ENCODE data around the gene COL24A1.

The COL24A1 gene

GRCh38 chr1:86068841-86069756, 87.5 kb downstream of the COL24A1 start:
- Histone ChIP-seq H3K4me1 (ENCODE audit: insufficient read depth, low read length) (peaks cover 10% of the 10 kb centered on the region; the same call in 1 of the 2 replicates), H3K9ac (ENCODE audit: low read depth, low read length) (no peak overlapping the region), H3K36me3 (ENCODE audit: insufficient read depth, low read depth, low read length) (no peaks in the 10 kb centered on the region), H3K9me3 (ENCODE audit: insufficient read depth, low read depth, low read length) (no peaks in the 10 kb centered on the region), H3K4me3 (ENCODE audit: low read length) (no peak overlapping the region), H3K27ac (ENCODE audit: low read length) (no peak overlapping the region), H3K27me3 (ENCODE audit: insufficient read depth, low read length) (no peaks in the 10 kb centered on the region)

DNA sequence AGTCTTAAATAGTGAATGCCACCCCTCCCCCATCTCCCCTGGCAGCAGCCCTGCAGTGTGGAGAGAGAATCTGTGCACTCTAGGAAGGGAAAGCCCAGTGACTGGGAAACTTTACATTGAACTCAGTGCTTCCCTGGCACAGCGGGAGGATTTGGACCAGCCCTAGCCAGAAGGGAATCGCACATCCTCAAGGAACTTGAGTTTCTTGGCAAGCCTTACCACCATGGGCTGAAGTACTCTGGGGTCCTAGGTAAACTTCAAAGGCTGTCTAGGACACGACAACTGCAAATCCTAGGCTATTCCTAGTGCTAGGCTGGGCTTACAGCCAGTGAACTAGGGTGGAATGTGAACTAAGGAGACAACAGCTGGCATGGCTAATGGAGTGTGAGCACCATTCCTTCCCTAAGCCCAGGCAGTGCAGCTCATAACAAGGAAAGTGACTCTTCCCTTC, 88.3 kb downstream of the COL24A1 start:
- peaks cover 10% of the 10 kb centered on the region; the same call in 1 of the 2 replicates for H3K4me1 ChIP-seq (ENCODE audit: insufficient read depth, low read length)
- H3K36me3 ChIP-seq (ENCODE audit: insufficient read depth, low read depth, low read length), result no peaks in the 10 kb centered on the region
- no peaks in the 10 kb centered on the region for H3K9me3 ChIP-seq (ENCODE audit: insufficient read depth, low read depth, low read length)
- H3K27me3 ChIP-seq (ENCODE audit: insufficient read depth, low read length), result no peaks in the 10 kb centered on the region
- H3K27ac ChIP-seq (ENCODE audit: low read length), result no peak overlapping the region
- H3K9ac ChIP-seq (ENCODE audit: low read depth, low read length), result no peak overlapping the region
- H3K4me3 ChIP-seq (ENCODE audit: low read length), result no peak overlapping the region

DNA sequence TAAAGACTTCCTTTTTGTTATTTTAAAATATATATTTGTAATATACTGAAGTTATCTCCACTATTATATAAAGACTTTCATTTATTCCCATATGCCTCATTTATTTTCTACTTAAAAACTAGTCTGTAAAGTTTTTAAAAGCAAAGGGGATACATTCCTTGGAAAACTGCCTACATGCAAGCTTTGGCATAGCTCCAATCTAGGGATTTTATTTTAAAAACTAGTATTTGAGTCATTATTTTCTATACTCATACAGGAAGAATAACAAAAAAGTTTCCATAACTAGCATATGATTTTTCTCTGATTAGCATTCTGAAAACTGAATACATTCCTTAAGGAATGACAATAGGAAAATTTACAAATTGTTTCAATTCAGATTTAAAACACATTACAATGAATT, 88.9 kb downstream of the COL24A1 start:
- Histone ChIP-seq H3K9me3 (ENCODE audit: insufficient read depth, low read depth, low read length) (no peaks in the 10 kb centered on the region), H3K27ac (ENCODE audit: low read length) (no peak overlapping the region), H3K4me1 (ENCODE audit: insufficient read depth, low read length) (peaks cover 10% of the 10 kb centered on the region; the same call in 1 of the 2 replicates), H3K27me3 (ENCODE audit: insufficient read depth, low read length) (no peaks in the 10 kb centered on the region), H3K36me3 (ENCODE audit: insufficient read depth, low read depth, low read length) (no peaks in the 10 kb centered on the region), H3K4me3 (ENCODE audit: low read length) (no peak overlapping the region), H3K9ac (ENCODE audit: low read depth, low read length) (no peak overlapping the region)

DNA sequence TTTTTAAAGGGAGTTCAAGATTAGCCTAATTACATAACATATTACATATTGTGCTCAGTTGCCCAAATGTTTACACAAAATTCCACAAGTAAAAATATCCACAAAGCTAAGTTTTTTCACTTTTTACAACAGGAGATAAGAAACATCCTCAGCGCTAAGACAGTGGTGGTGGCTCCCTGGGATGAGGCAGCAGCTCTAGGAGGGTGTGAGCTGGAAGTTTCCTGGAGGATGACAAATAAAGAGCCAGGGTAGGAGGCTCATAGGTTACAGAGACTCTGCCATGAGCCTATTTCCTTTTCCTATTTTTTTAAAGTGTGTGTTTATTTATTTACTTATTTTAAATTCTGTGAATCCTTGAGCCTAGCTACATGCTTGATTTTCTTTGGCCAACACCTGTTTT, 91.7 kb downstream of the COL24A1 start:
- H3K36me3 ChIP-seq (ENCODE audit: insufficient read depth, low read depth, low read length), result no peaks in the 10 kb centered on the region
- no peaks in the 10 kb centered on the region for H3K27me3 ChIP-seq (ENCODE audit: insufficient read depth, low read length)
- no peak overlapping the region for H3K27ac ChIP-seq (ENCODE audit: low read length)
- H3K4me1 ChIP-seq (ENCODE audit: insufficient read depth, low read length), result peaks cover 10% of the 10 kb centered on the region; the same call in 1 of the 2 replicates
- no peaks in the 10 kb centered on the region for H3K9me3 ChIP-seq (ENCODE audit: insufficient read depth, low read depth, low read length)
- H3K9ac ChIP-seq (ENCODE audit: low read depth, low read length), result no peak overlapping the region
- H3K4me3 ChIP-seq (ENCODE audit: low read length), result no peak overlapping the region

DNA sequence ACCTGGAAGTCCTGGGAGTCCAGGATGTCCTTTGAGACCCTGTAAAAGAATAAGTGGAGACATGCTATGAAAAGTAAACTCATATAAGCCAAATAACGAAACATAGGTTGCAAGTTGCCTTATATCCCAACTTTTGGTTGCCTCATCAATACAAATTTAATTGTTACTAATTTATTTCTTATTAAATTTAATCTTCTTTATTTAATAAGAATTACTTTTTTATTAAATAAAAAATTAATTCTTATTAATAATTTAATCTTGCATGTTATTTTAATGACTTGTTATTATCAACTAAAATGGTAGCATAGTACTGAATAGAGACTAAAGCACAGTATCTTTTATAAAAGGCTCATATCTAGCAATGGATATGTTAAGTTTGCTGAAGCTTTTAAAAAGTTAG, 92.9 kb downstream of the COL24A1 start:
- Histone ChIP-seq H3K27ac (ENCODE audit: low read length) (no peak overlapping the region), H3K9me3 (ENCODE audit: insufficient read depth, low read depth, low read length) (no peaks in the 10 kb centered on the region), H3K4me3 (ENCODE audit: low read length) (no peak overlapping the region), H3K4me1 (ENCODE audit: insufficient read depth, low read length) (peaks cover 10% of the 10 kb centered on the region; the same call in 1 of the 2 replicates), H3K9ac (ENCODE audit: low read depth, low read length) (no peak overlapping the region), H3K27me3 (ENCODE audit: insufficient read depth, low read length) (no peaks in the 10 kb centered on the region), H3K36me3 (ENCODE audit: insufficient read depth, low read depth, low read length) (no peaks in the 10 kb centered on the region)

DNA sequence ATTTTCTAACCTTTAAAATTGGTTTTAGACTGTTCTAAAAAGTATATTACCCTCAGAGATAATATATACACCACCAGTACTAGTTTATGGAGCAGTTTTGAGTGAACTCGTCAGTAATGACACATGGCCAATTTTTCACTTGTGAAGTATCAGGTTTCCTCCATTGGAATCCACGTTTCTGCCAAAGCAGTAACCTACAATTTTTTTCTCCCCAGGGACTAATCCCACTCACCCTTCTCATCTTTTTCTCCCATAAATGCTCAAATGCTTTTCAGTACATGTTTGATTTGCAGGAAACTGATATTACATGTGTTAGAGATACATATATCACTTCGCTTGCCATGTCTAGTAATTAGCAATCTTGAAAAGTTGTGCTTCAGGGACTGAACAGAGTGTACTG, 94.1 kb downstream of the COL24A1 start:
- peaks cover 2% of the 10 kb centered on the region; the same call in 1 of the 2 replicates for H3K4me1 ChIP-seq (ENCODE audit: insufficient read depth, low read length)
- H3K9me3 ChIP-seq (ENCODE audit: insufficient read depth, low read depth, low read length), result no peaks in the 10 kb centered on the region
- no peaks in the 10 kb centered on the region for H3K27me3 ChIP-seq (ENCODE audit: insufficient read depth, low read length)
- no peak overlapping the region for H3K9ac ChIP-seq (ENCODE audit: low read depth, low read length)
- H3K36me3 ChIP-seq (ENCODE audit: insufficient read depth, low read depth, low read length), result no peaks in the 10 kb centered on the region
- no peak overlapping the region for H3K27ac ChIP-seq (ENCODE audit: low read length)
- no peak overlapping the region for H3K4me3 ChIP-seq (ENCODE audit: low read length)

DNA sequence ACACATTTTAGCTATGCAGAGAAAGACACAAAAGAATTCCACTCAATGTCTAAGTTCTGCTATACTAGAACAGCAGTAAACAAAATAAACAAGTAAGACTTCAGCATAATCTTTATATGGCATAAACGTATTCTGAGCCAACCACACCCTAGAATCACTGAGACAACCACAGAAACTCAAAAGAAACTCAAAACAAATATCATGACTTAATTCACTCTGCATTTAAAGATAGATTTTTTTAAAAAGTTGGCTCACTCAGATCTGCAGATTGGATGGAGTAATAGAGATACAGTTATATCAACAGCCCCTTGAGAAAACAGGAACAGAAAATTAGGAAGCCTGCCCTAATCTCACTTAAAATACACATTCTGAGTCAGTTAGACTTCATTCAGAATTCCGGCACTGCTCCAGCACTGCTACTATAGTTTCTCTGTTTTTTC, 95.0 kb downstream of the COL24A1 start:
- no peaks in the 10 kb centered on the region for H3K36me3 ChIP-seq (ENCODE audit: insufficient read depth, low read depth, low read length)
- H3K27me3 ChIP-seq (ENCODE audit: insufficient read depth, low read length), result no peaks in the 10 kb centered on the region
- peaks cover 2% of the 10 kb centered on the region; the same call in 1 of the 2 replicates for H3K4me1 ChIP-seq (ENCODE audit: insufficient read depth, low read length)
- H3K27ac ChIP-seq (ENCODE audit: low read length), result no peak overlapping the region
- no peaks in the 10 kb centered on the region for H3K9me3 ChIP-seq (ENCODE audit: insufficient read depth, low read depth, low read length)
- no peak overlapping the region for H3K9ac ChIP-seq (ENCODE audit: low read depth, low read length)
- H3K4me3 ChIP-seq (ENCODE audit: low read length), result no peak overlapping the region

- Histone ChIP-seq H3K9ac (ENCODE audit: low read depth, low read length) (no peak overlapping the region), H3K4me3 (ENCODE audit: low read length) (no peak overlapping the region), H3K27me3 (ENCODE audit: insufficient read depth, low read length) (no peaks in the 10 kb centered on the region), H3K36me3 (ENCODE audit: insufficient read depth, low read depth, low read length) (no peaks in the 10 kb centered on the region), H3K9me3 (ENCODE audit: insufficient read depth, low read depth, low read length) (no peaks in the 10 kb centered on the region), H3K4me1 (ENCODE audit: insufficient read depth, low read length) (no peaks in the 10 kb centered on the region), H3K27ac (ENCODE audit: low read length) (no peak overlapping the region)
Observed at GRCh38 chr1:86054396-86054795, 102.2 kb downstream of the COL24A1 start.

GRCh38 chr1:86052948-86053698, 103.4 kb downstream of the COL24A1 start:
- Histone ChIP-seq H3K9me3 (ENCODE audit: insufficient read depth, low read depth, low read length) (no peaks in the 10 kb centered on the region), H3K4me3 (ENCODE audit: low read length) (no peak overlapping the region), H3K9ac (ENCODE audit: low read depth, low read length) (no peak overlapping the region), H3K36me3 (ENCODE audit: insufficient read depth, low read depth, low read length) (no peaks in the 10 kb centered on the region), H3K27ac (ENCODE audit: low read length) (no peak overlapping the region), H3K27me3 (ENCODE audit: insufficient read depth, low read length) (no peaks in the 10 kb centered on the region), H3K4me1 (ENCODE audit: insufficient read depth, low read length) (no peaks in the 10 kb centered on the region)

- Histone ChIP-seq H3K9me3 (ENCODE audit: insufficient read depth, low read depth, low read length) (no peaks in the 10 kb centered on the region), H3K27me3 (ENCODE audit: insufficient read depth, low read length) (no peaks in the 10 kb centered on the region), H3K36me3 (ENCODE audit: insufficient read depth, low read depth, low read length) (no peaks in the 10 kb centered on the region), H3K9ac (ENCODE audit: low read depth, low read length) (no peak overlapping the region), H3K4me3 (ENCODE audit: low read length) (no peak overlapping the region), H3K4me1 (ENCODE audit: insufficient read depth, low read length) (no peaks in the 10 kb centered on the region), H3K27ac (ENCODE audit: low read length) (no peak overlapping the region)
Observed at GRCh38 chr1:86035101-86035500, 121.5 kb downstream of the COL24A1 start.

DNA sequence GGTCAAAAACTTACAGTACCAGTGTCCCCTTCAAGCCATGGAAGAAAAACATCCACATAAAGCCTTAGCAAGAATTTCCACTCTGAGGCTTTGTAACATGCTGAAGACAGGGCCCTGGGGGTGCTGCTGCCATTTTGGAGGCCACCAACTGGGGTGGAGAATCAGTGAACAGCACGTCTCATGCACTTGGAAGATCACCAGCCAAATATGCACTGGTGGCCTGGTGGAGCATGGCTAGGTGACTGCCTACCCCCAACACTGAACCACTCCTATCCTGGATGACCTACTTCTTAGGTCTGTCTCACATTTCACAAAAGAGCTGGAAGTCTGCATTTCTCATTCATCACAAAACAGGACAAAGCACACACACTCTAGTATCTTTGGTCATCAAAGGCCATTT, 126.4 kb downstream of the COL24A1 start:
- H3K27ac ChIP-seq (ENCODE audit: low read length), result no peak overlapping the region
- no peak overlapping the region for H3K4me3 ChIP-seq (ENCODE audit: low read length)
- no peaks in the 10 kb centered on the region for H3K4me1 ChIP-seq (ENCODE audit: insufficient read depth, low read length)
- no peaks in the 10 kb centered on the region for H3K27me3 ChIP-seq (ENCODE audit: insufficient read depth, low read length)
- no peaks in the 10 kb centered on the region for H3K9me3 ChIP-seq (ENCODE audit: insufficient read depth, low read depth, low read length)
- H3K9ac ChIP-seq (ENCODE audit: low read depth, low read length), result no peak overlapping the region
- no peaks in the 10 kb centered on the region for H3K36me3 ChIP-seq (ENCODE audit: insufficient read depth, low read depth, low read length)
